Esophagus muscularis mucosa (tissue), 4 donors: ENCODE results near the gene DOCK2. TPM values are rescaled to one million over a fixed set of nuclear protein-coding genes. Genes with fewer than 3 reads are reported as not detected.

ENCODE experiments used
- DNase-seq: peaks from one replicate; pipeline ENCODE4 v3.0.0-alpha.2; 2017; ENCODE audit errors: extremely low spot score
- H3K27ac ChIP-seq, 4 donors: fragments of 200-600 bp; sonication (generic); replicated peaks in 1 of 4; 1 replicate in 3 of 4; 2 replicates in 1 of 4; pipeline ENCODE4 v1.5.1; 2016 to 2019; ENCODE audit warnings: mild to moderate bottlenecking in 1 of 4
- H3K27me3 ChIP-seq, 4 donors: fragments of 200-600 bp; sonication (generic); one replicate each; pipeline versions ENCODE4 v1.5.1 to v1.6.0; 2016 to 2019
- H3K36me3 ChIP-seq, 4 donors: fragments of 200-600 bp; sonication (generic); one replicate each; pipeline ENCODE4 v1.5.1; 2016 to 2019
- H3K4me1 ChIP-seq, 4 donors: fragments of 200-600 bp; sonication (generic); one replicate each; pipeline ENCODE4 v1.5.1; 2016 to 2019
- H3K4me3 ChIP-seq, 4 donors: fragments of 200-600 bp; sonication (generic); 1 replicate in 2 of 4; 2 replicates in 2 of 4; pipeline ENCODE4 v1.5.1; 2016 to 2019; ENCODE audit warnings: mild to moderate bottlenecking in 4 of 4, moderate library complexity in 1 of 4
- H3K9me3 ChIP-seq, 4 donors: fragments of 200-600 bp; sonication (generic); 1 replicate in 3 of 4; 2 replicates in 1 of 4; pipeline ENCODE4 v1.5.1; 2016 to 2019
- CTCF ChIP-seq, 3 experiments: fragments of 200-600 bp in 2 of 3; fragments of 450-650 bp in 1 of 3; sonication (generic) in 2 of 3; IDR thresholded peaks; one replicate each; pipeline ENCODE4 v1.5.1; 2017 to 2019; ENCODE audit warnings: antibody characterized with exemption in 3 of 3, mild to moderate bottlenecking in 2 of 3, moderate library complexity in 1 of 3
- EP300 ChIP-seq: sonication (generic); formaldehyde crosslinking; IDR thresholded peaks from one replicate; pipeline ENCODE4 v1.6.1; 2017; ENCODE audit warnings: antibody characterized with exemption
- POLR2A ChIP-seq: fragments of 450-650 bp; IDR thresholded peaks from one replicate; pipeline ENCODE4 v1.6.1; 2017; ENCODE audit warnings: antibody characterized with exemption, moderate library complexity, mild to moderate bottlenecking, low read depth
- POLR2AphosphoS5 ChIP-seq, 2 donors: sonication (generic); formaldehyde crosslinking; IDR thresholded peaks; one replicate each; pipeline ENCODE4 v1.6.1; 2017; ENCODE audit warnings: antibody characterized with exemption in 2 of 2
- WGBS: methylation state at CpG from one replicate; pipeline ENCODE4 v1.1.5; 2018; 5-methylcytosine and 5-hydroxymethylcytosine counted together
- intact Hi-C: fragments of 100-400 bp; cut with DNase I; formaldehyde crosslinking; loops from one replicate; pipeline ENCODE4 v1.15.1; 2023
- total RNA-seq, 4 donors: library from RNA; depleted of rRNA; stranded (reverse); fragments of >200 nt; gene quantifications; one replicate each; pipeline versions ENCODE4 v1.1.0 to v1.2.1, GENCODE V29; 2016

Gene DOCK2
- total RNA-seq, 4 donors from 2014 or later = 9.2 to 18.3 (median 13.7) TPM

DNA sequence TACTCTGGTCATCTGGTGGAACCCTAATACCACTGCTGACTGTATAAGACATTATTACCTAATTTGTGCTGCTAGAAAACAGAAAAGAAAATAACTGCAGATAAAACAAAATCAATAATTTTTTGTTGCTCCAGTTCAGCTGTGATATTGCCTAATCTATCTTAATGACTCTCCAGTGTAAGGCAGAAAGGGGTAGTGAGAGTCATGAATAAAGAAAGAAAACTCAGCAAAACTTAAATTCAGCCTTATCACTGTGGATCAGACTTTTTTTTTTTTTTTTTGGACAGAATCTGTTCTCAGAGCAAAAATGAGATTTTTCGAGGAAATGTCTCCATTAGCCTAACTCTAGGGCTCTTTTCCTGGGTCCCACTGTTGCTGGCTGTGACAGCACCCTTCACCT lies 1.1 kb upstream of the DOCK2 start:
- H3K4me1 ChIP-seq = peaks cover 0 to 9% (median 6%) of the 10 kb centered on the region in 4 donors
- intact Hi-C loops = no loop called here
- 65% methylated on average over 1 of the region's 1 CpG for WGBS
- no peak overlapping the region for H3K4me3 ChIP-seq
- TF ChIP-seq POLR2A = no peak
- TF ChIP-seq POLR2AphosphoS5 (IDR thresholded peaks at IDR 0.05) = no peak
- TF ChIP-seq CTCF (IDR thresholded peaks at IDR 0.05) = no peak
- TF ChIP-seq EP300 = no peak
- H3K27ac ChIP-seq = no peak overlapping the region
- H3K27me3 ChIP-seq = peaks cover 0 to 30% (median 7%) of the 10 kb centered on the region in 4 donors
- DNase-seq = no peak
- no peaks in the 10 kb centered on the region for H3K36me3 ChIP-seq
- peaks cover 0 to 14% (median 8%) of the 10 kb centered on the region in 4 donors for H3K9me3 ChIP-seq

- Histone ChIP-seq H3K9me3 (peaks cover 0 to 14% (median 8%) of the 10 kb centered on the region in 4 donors), H3K27ac (no peak overlapping the region), H3K36me3 (no peaks in the 10 kb centered on the region), H3K4me3 (peak overlapping the region; percentile 43 to 52 (median 45)), H3K4me1 (peaks cover 0 to 9% (median 6%) of the 10 kb centered on the region in 4 donors), H3K27me3 (peaks cover 0 to 30% (median 7%) of the 10 kb centered on the region in 4 donors)
- TF ChIP-seq POLR2AphosphoS5 (IDR thresholded peaks at IDR 0.05) (no peak), CTCF (IDR thresholded peaks at IDR 0.05) (no peak), POLR2A (no peak), EP300 (no peak)
- 51% methylated on average over 23 of the region's 23 CpGs for WGBS
- intact Hi-C loops = no loop called here
- DNase-seq = no peak
Measured at GRCh38 chr5:169636477-169637084, 494 bp upstream of the DOCK2 start.

GRCh38 chr5:169637549-169638121 lies 560 bp downstream of the DOCK2 start:
- no peak for DNase-seq
- Histone ChIP-seq H3K9me3 (peaks cover 0 to 14% (median 8%) of the 10 kb centered on the region in 4 donors), H3K27me3 (peaks cover 0 to 30% (median 7%) of the 10 kb centered on the region in 4 donors), H3K36me3 (no peaks in the 10 kb centered on the region), H3K27ac (peak overlapping the region in 3 of 4 donors; percentile 34 to 53 (median 48)), H3K4me1 (peaks cover 0 to 9% (median 6%) of the 10 kb centered on the region in 4 donors), H3K4me3 (peak overlapping the region; percentile 43 to 52 (median 45))
- TF ChIP-seq EP300 = no peak
- no peak for TF ChIP-seq POLR2A
- no peak for TF ChIP-seq CTCF (IDR thresholded peaks at IDR 0.05)
- no peak for TF ChIP-seq POLR2AphosphoS5 (IDR thresholded peaks at IDR 0.05)
- intact Hi-C loops = no loop called here
- WGBS = 50% methylated on average over 1 of the region's 18 CpGs

- H3K36me3 ChIP-seq = no peaks in the 10 kb centered on the region
- WGBS = 33% methylated on average over 6 of the region's 6 CpGs
- peaks cover 0 to 26% (median 7%) of the 10 kb centered on the region in 4 donors for H3K27me3 ChIP-seq
- TF ChIP-seq POLR2AphosphoS5 (IDR thresholded peaks at IDR 0.05) = no peak
- no peak for TF ChIP-seq POLR2A
- no peak for TF ChIP-seq EP300
- no peak for TF ChIP-seq CTCF (IDR thresholded peaks at IDR 0.05)
- no peak overlapping the region for H3K27ac ChIP-seq
- peaks cover 0 to 9% (median 6%) of the 10 kb centered on the region in 4 donors for H3K4me1 ChIP-seq
- intact Hi-C loops = no loop called here
- DNase-seq = no peak
- no peak overlapping the region for H3K4me3 ChIP-seq
- H3K9me3 ChIP-seq = peaks cover 0 to 14% (median 5%) of the 10 kb centered on the region in 4 donors
Measured at GRCh38 chr5:169641253-169641652, 4.2 kb downstream of the DOCK2 start.
